Immature natural killer cell (primary cell): ENCODE data around the gene TRERF1. TPM values are rescaled to one million over a fixed set of nuclear protein-coding genes. Genes with fewer than 3 reads are reported as not detected.

Experiments
- DNase-seq, 3 donors: peaks; one replicate each; pipeline ENCODE4 v3.0.0; 2022; ENCODE audit warnings: mixed read lengths in 1 of 3
- H3K27ac Mint-ChIP-seq, 6 donors: one replicate each; pipeline ENCODE4 v1.8.0; 2020; ENCODE audit warnings: mixed read lengths in 6 of 6, mild to moderate bottlenecking in 5 of 6, inconsistent platforms in 4 of 6, moderate library complexity in 3 of 6
- H3K27me3 Mint-ChIP-seq, 3 donors: one replicate each; pipeline ENCODE4 v1.8.0; 2020 to 2021; ENCODE audit warnings: low read depth in 3 of 3, mild to moderate bottlenecking in 3 of 3, mixed read lengths in 3 of 3, moderate library complexity in 3 of 3, inconsistent platforms in 1 of 3
- H3K36me3 Mint-ChIP-seq, 3 donors: one replicate each; pipeline ENCODE4 v1.8.0; 2020; ENCODE audit warnings: mixed read lengths in 3 of 3, inconsistent platforms in 2 of 3, mild to moderate bottlenecking in 2 of 3
- H3K4me1 Mint-ChIP-seq, 2 donors: one replicate each; pipeline ENCODE4 v1.8.0; 2020; ENCODE audit warnings: inconsistent platforms in 2 of 2, mild to moderate bottlenecking in 2 of 2, mixed read lengths in 2 of 2, moderate library complexity in 1 of 2
- H3K4me3 Mint-ChIP-seq, 5 donors: one replicate each; pipeline ENCODE4 v1.8.0; 2020; ENCODE audit warnings: mild to moderate bottlenecking in 5 of 5, mixed read lengths in 5 of 5, inconsistent platforms in 3 of 5, moderate library complexity in 3 of 5
- H3K9me3 Mint-ChIP-seq, 6 donors: one replicate each; pipeline ENCODE4 v1.8.0; 2020; ENCODE audit warnings: mild to moderate bottlenecking in 6 of 6, mixed read lengths in 6 of 6, inconsistent platforms in 4 of 6, moderate library complexity in 3 of 6
- polyA plus RNA-seq, 3 donors: library from polyadenylated mRNA; unstranded; fragments of 300-500 nt; fragmentation: Illumina TruSeq; gene quantifications; one replicate each; pipeline ENCODE4 v1.2.3, GENCODE V29; 2021

Gene TRERF1
- polyA plus RNA-seq, 3 donors from 2014 or later, result 1.5 to 8.8 (median 2.1) TPM

- H3K36me3 Mint-ChIP-seq, result peaks cover 0 to 8% (median 0%) of the 10 kb centered on the region in 3 donors
- H3K4me1 Mint-ChIP-seq, result peaks cover 68 to 94% of the 10 kb centered on the region in 2 donors
- H3K4me3 Mint-ChIP-seq, result peak overlapping the region; percentile 71 to 80 (median 75)
- H3K27ac Mint-ChIP-seq, result peak overlapping the region; percentile 75 to 99 (median 92)
- peaks cover 0 to 8% (median 7%) of the 10 kb centered on the region in 3 donors for H3K27me3 Mint-ChIP-seq
- DNase-seq, result peak; percentile 76 to 79 (median 79)
- no peaks in the 10 kb centered on the region for H3K9me3 Mint-ChIP-seq
Observed at GRCh38 chr6:42279144-42279781, 172.5 kb downstream of the TRERF1 start.

- peak; percentile 47 to 57 (median 55) for DNase-seq
- H3K4me1 Mint-ChIP-seq, result peaks cover 64 to 85% of the 10 kb centered on the region in 2 donors
- peak overlapping the region; percentile 71 to 80 (median 75) for H3K4me3 Mint-ChIP-seq
- H3K27ac Mint-ChIP-seq, result peak overlapping the region; percentile 75 to 99 (median 92)
- H3K36me3 Mint-ChIP-seq, result peaks cover 0 to 8% (median 1%) of the 10 kb centered on the region in 3 donors
- H3K27me3 Mint-ChIP-seq, result peaks cover 0 to 8% (median 7%) of the 10 kb centered on the region in 3 donors
- H3K9me3 Mint-ChIP-seq, result no peaks in the 10 kb centered on the region
Observed at GRCh38 chr6:42278131-42278853, 173.4 kb downstream of the TRERF1 start.

GRCh38 chr6:42276034-42276890, 175.5 kb downstream of the TRERF1 start:
- H3K4me3 Mint-ChIP-seq, result peak overlapping the region in 1 of 5 donors; percentile 30
- peaks cover 49 to 64% of the 10 kb centered on the region in 2 donors for H3K4me1 Mint-ChIP-seq
- H3K27ac Mint-ChIP-seq, result peak overlapping the region; percentile 73 to 94 (median 89)
- H3K36me3 Mint-ChIP-seq, result peaks cover 0 to 8% (median 5%) of the 10 kb centered on the region in 3 donors
- no peaks in the 10 kb centered on the region for H3K9me3 Mint-ChIP-seq
- peaks cover 0 to 5% (median 5%) of the 10 kb centered on the region in 3 donors for H3K27me3 Mint-ChIP-seq
- DNase-seq, result no peak

GRCh38 chr6:42275376-42276033, 176.2 kb downstream of the TRERF1 start:
- Mint-ChIP-seq H3K4me1 (peaks cover 42 to 57% of the 10 kb centered on the region in 2 donors), H3K27me3 (peaks cover 0 to 5% (median 5%) of the 10 kb centered on the region in 3 donors), H3K4me3 (no peak overlapping the region), H3K36me3 (peaks cover 0 to 8% (median 6%) of the 10 kb centered on the region in 3 donors), H3K9me3 (no peaks in the 10 kb centered on the region), H3K27ac (peak overlapping the region; percentile 76 to 94 (median 88))
- DNase-seq, result no peak

GRCh38 chr6:42274898-42275297, 176.8 kb downstream of the TRERF1 start:
- Mint-ChIP-seq H3K4me3 (no peak overlapping the region), H3K27me3 (peaks cover 0 to 5% (median 5%) of the 10 kb centered on the region in 3 donors), H3K9me3 (no peaks in the 10 kb centered on the region), H3K4me1 (peaks cover 38 to 56% of the 10 kb centered on the region in 2 donors), H3K27ac (peak overlapping the region in 2 of 6 donors; percentile 44 to 89), H3K36me3 (peaks cover 0 to 12% (median 12%) of the 10 kb centered on the region in 3 donors)
- no peak for DNase-seq

GRCh38 chr6:42271834-42272805, 179.6 kb downstream of the TRERF1 start:
- H3K4me3 Mint-ChIP-seq, result no peak overlapping the region
- DNase-seq, result no peak
- peaks cover 21 to 37% of the 10 kb centered on the region in 2 donors for H3K4me1 Mint-ChIP-seq
- H3K27me3 Mint-ChIP-seq, result peaks cover 0 to 3% (median 2%) of the 10 kb centered on the region in 3 donors
- H3K9me3 Mint-ChIP-seq, result no peaks in the 10 kb centered on the region
- peak overlapping the region in 5 of 6 donors; percentile 34 to 81 (median 58) for H3K27ac Mint-ChIP-seq
- H3K36me3 Mint-ChIP-seq, result peaks cover 0 to 19% (median 13%) of the 10 kb centered on the region in 3 donors

GRCh38 chr6:42269974-42270510, 181.7 kb downstream of the TRERF1 start:
- Mint-ChIP-seq H3K27me3 (no peaks in the 10 kb centered on the region), H3K4me1 (peaks cover 15 to 16% of the 10 kb centered on the region in 2 donors), H3K36me3 (peaks cover 0 to 16% (median 13%) of the 10 kb centered on the region in 3 donors), H3K9me3 (no peaks in the 10 kb centered on the region), H3K4me3 (peak overlapping the region in 1 of 5 donors; percentile 34), H3K27ac (peak overlapping the region; percentile 20 to 88 (median 82))
- no peak for DNase-seq

- H3K9me3 Mint-ChIP-seq, result no peaks in the 10 kb centered on the region
- peak overlapping the region; percentile 20 to 88 (median 82) for H3K27ac Mint-ChIP-seq
- H3K4me3 Mint-ChIP-seq, result peak overlapping the region in 2 of 5 donors; percentile 34 to 39
- peaks cover 0 to 16% (median 13%) of the 10 kb centered on the region in 3 donors for H3K36me3 Mint-ChIP-seq
- DNase-seq, result peak; percentile 43 to 55 (median 45)
- peaks cover 14 to 15% of the 10 kb centered on the region in 2 donors for H3K4me1 Mint-ChIP-seq
- peaks cover 0 to 1% (median 0%) of the 10 kb centered on the region in 3 donors for H3K27me3 Mint-ChIP-seq
Observed at GRCh38 chr6:42269553-42269952, 182.2 kb downstream of the TRERF1 start.

- Mint-ChIP-seq H3K9me3 (no peaks in the 10 kb centered on the region), H3K4me3 (no peak overlapping the region), H3K4me1 (peaks cover 14 to 15% of the 10 kb centered on the region in 2 donors), H3K36me3 (peaks cover 0 to 17% (median 14%) of the 10 kb centered on the region in 3 donors), H3K27ac (no peak overlapping the region), H3K27me3 (peaks cover 0 to 3% (median 0%) of the 10 kb centered on the region in 3 donors)
- no peak for DNase-seq
Observed at GRCh38 chr6:42268835-42269204, 182.9 kb downstream of the TRERF1 start.

- Mint-ChIP-seq H3K27ac (peak overlapping the region in 4 of 6 donors; percentile 12 to 60 (median 44)), H3K4me1 (peaks cover 14 to 15% of the 10 kb centered on the region in 2 donors), H3K9me3 (no peaks in the 10 kb centered on the region), H3K4me3 (no peak overlapping the region), H3K36me3 (peaks cover 0 to 23% (median 15%) of the 10 kb centered on the region in 3 donors), H3K27me3 (peaks cover 0 to 7% (median 0%) of the 10 kb centered on the region in 3 donors)
- no peak for DNase-seq
Observed at GRCh38 chr6:42268016-42268834, 183.5 kb downstream of the TRERF1 start.

- peaks cover 0 to 17% (median 2%) of the 10 kb centered on the region in 3 donors for H3K27me3 Mint-ChIP-seq
- H3K4me1 Mint-ChIP-seq, result peaks cover 22% of the 10 kb centered on the region in 2 donors
- no peak overlapping the region for H3K27ac Mint-ChIP-seq
- DNase-seq, result no peak
- H3K36me3 Mint-ChIP-seq, result peaks cover 0 to 37% (median 18%) of the 10 kb centered on the region in 3 donors
- H3K4me3 Mint-ChIP-seq, result no peak overlapping the region
- no peaks in the 10 kb centered on the region for H3K9me3 Mint-ChIP-seq
Observed at GRCh38 chr6:42266538-42266937, 185.2 kb downstream of the TRERF1 start.
